HepG2 (cell line): ENCODE results near the gene TMBIM1. TPM values are rescaled to one million over a fixed set of nuclear protein-coding genes. Genes with fewer than 3 reads are reported as not detected.

Source experiments
- BATF2 ChIP-seq: sonication (generic); formaldehyde crosslinking; IDR thresholded peaks from 2 replicates; pipeline ENCODE4 v1.8.0; 2022; ENCODE audit warnings: mild to moderate bottlenecking, missing genetic modification reagents, moderate library complexity
- HES4 ChIP-seq: sonication (generic); formaldehyde crosslinking; IDR thresholded peaks from 2 replicates; pipeline ENCODE4 v1.9.0; 2021; ENCODE audit warnings: mild to moderate bottlenecking, missing genetic modification reagents, borderline replicate concordance
- ZNF263 ChIP-seq: sonication (generic); formaldehyde crosslinking; IDR thresholded peaks from 2 replicates; pipeline ENCODE4 v1.4.0; 2020; ENCODE audit warnings: missing genetic modification reagents
- polyA plus RNA-seq, 8 experiments: library from polyadenylated mRNA; depleted of rRNA in 3 of 8; stranded (reverse) in 7 of 8; unstranded in 1 of 8; fragments of >200 nt; fragmentation: Illumina TruSeq in 4 of 8; extraction: Trizol in 4 of 8; gene quantifications; 2 replicates each; pipeline versions ENCODE4 v1.2.1 to v1.2.3, GENCODE V29; 2011 to 2016; ENCODE audit warnings: low read depth in 4 of 8, missing spikeins in 1 of 8, mixed read lengths in 1 of 8; ENCODE audit not compliant: insufficient read depth in 1 of 8
- total RNA-seq, 5 experiments: library from RNA; depleted of rRNA; stranded (reverse); fragments of >200 nt; fragmentation: Illumina TruSeq; extraction: Trizol; gene quantifications; 2 replicates each; pipeline ENCODE4 v1.2.3, GENCODE V29; 2016; ENCODE audit warnings: low read depth in 1 of 5
- TF ChIP-seq, protein P1 (sequence below): sonication (generic); formaldehyde crosslinking; IDR thresholded peaks from 2 replicates; pipeline ENCODE4 v1.4.0; 2020; ENCODE audit warnings: missing genetic modification reagents, borderline replicate concordance
- TF ChIP-seq, protein P2 (sequence below): sonication (generic); formaldehyde crosslinking; IDR thresholded peaks from 2 replicates; pipeline ENCODE4 v1.4.0; 2020; ENCODE audit warnings: missing genetic modification reagents, borderline replicate concordance

Gene TMBIM1
- total and polyA plus RNA-seq, 2 of the 13 experiments (the other 11 are each of a cell fraction or from before 2014, with no cell fraction given): 127 to 139 TPM

DNA sequence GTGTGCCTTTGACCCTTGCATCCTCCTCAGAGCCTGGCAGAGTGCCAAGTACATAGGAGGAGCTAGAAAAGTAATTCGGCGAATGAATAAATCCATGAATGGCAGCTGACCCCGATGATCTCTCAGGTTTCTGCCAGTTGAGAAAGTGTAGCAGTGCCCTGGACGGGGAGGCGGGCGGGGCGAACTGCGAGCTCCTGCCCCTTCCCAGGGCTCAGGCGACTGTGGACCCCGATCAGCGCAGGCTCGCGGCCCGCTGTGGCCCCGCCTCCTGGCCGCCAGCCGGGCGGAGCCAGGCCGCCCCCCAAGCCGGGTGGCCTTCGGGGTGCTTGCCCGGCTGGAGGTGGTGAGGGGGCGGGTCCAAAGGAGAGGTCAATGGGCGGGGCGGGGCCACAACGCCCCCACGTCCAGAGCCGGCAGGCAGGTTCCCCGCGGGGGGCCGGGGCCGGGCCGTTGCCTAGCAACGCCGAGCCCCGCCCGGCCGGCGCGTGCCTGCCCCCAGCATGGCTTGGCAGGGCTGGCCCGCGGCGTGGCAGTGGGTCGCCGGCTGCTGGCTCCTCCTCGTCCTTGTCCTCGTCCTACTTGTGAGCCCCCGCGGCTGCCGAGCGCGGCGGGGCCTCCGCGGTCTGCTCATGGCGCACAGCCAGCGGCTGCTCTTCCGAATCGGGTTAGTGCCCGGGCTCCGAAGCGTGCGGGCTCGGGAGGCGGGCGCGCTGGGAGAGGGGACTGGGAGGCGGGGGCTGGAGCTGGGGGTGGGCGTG lies 30.6 kb upstream of the TMBIM1 start (continued):
- TF ChIP-seq, protein P1, sequence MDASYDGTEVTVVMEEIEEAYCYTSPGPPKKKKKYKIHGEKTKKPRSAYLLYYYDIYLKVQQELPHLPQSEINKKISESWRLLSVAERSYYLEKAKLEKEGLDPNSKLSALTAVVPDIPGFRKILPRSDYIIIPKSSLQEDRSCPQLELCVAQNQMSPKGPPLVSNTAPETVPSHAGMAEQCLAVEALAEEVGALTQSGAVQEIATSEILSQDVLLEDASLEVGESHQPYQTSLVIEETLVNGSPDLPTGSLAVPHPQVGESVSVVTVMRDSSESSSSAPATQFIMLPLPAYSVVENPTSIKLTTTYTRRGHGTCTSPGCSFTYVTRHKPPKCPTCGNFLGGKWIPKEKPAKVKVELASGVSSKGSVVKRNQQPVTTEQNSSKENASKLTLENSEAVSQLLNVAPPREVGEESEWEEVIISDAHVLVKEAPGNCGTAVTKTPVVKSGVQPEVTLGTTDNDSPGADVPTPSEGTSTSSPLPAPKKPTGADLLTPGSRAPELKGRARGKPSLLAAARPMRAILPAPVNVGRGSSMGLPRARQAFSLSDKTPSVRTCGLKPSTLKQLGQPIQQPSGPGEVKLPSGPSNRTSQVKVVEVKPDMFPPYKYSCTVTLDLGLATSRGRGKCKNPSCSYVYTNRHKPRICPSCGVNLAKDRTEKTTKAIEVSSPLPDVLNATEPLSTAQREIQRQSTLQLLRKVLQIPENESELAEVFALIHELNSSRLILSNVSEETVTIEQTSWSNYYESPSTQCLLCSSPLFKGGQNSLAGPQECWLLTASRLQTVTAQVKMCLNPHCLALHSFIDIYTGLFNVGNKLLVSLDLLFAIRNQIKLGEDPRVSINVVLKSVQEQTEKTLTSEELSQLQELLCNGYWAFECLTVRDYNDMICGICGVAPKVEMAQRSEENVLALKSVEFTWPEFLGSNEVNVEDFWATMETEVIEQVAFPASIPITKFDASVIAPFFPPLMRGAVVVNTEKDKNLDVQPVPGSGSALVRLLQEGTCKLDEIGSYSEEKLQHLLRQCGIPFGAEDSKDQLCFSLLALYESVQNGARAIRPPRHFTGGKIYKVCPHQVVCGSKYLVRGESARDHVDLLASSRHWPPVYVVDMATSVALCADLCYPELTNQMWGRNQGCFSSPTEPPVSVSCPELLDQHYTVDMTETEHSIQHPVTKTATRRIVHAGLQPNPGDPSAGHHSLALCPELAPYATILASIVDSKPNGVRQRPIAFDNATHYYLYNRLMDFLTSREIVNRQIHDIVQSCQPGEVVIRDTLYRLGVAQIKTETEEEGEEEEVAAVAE: no peak
- TF ChIP-seq ZNF263 (no peak), HES4 (CRISPR knock-in tag) (peak; percentile 58), BATF2 (CRISPR knock-in tag) (no peak)
- TF ChIP-seq, protein P2, sequence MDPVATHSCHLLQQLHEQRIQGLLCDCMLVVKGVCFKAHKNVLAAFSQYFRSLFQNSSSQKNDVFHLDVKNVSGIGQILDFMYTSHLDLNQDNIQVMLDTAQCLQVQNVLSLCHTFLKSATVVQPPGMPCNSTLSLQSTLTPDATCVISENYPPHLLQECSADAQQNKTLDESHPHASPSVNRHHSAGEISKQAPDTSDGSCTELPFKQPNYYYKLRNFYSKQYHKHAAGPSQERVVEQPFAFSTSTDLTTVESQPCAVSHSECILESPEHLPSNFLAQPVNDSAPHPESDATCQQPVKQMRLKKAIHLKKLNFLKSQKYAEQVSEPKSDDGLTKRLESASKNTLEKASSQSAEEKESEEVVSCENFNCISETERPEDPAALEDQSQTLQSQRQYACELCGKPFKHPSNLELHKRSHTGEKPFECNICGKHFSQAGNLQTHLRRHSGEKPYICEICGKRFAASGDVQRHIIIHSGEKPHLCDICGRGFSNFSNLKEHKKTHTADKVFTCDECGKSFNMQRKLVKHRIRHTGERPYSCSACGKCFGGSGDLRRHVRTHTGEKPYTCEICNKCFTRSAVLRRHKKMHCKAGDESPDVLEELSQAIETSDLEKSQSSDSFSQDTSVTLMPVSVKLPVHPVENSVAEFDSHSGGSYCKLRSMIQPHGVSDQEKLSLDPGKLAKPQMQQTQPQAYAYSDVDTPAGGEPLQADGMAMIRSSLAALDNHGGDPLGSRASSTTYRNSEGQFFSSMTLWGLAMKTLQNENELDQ (CRISPR knock-in tag): no peak
